Endothelial cell of umbilical vein (primary cell): ENCODE data around the gene BMP10. TPM values are rescaled to one million over a fixed set of nuclear protein-coding genes. Genes with fewer than 3 reads are reported as not detected.
A peak's percentile ranks its signal among the peaks of the same experiment; 100 is the strongest.

Experiments
- BruUV-seq: library from RNA; stranded (reverse); fragments of 400-500 nt; replicated peaks from 2 replicates; lab custom pipeline; 2021; lab: Mats Ljungman, UMichigan
- CTCF ChIA-PET: fragments of 300-600, 350-600 bp; sonication (Branson Sonifier 250); formaldehyde crosslinking; loops from one replicate; lab custom pipeline; 2021; ENCODE audit warnings: antibody characterized with exemption, inconsistent platforms; lab: Charles Lee
- POLR2A ChIA-PET: fragments of 300-600, 350-600 bp; sonication (Branson Sonifier 250); formaldehyde crosslinking; loops from one replicate; lab custom pipeline; 2021; ENCODE audit warnings: antibody characterized with exemption, inconsistent platforms; lab: Charles Lee
- DNase-seq: peaks from one replicate; pipeline ENCODE4 v3.0.0-alpha.2; 2011; ENCODE audit warnings: low read depth, low spot score
- FAIRE-seq: peaks from 2 replicates; lab custom pipeline; 2011; peaks lifted over from hg19 to GRCh38; lab: Jason Lieb, UNC
- H2AFZ ChIP-seq: 2 replicates; pipeline ENCODE4 v1.6.0; 2012; ENCODE audit warnings: low read depth, low read length, control low read depth, inconsistent platforms
- H3K27ac ChIP-seq: 2 replicates; pipeline ENCODE4 v1.5.1; 2011; ENCODE audit warnings: low read depth, mild to moderate bottlenecking, control low read depth, low read length, moderate library complexity; ENCODE audit not compliant: insufficient read depth
- H3K27me3 ChIP-seq, 2 experiments: 2 replicates each; pipeline versions ENCODE4 v1.6.0 to v1.6.1; 2011; ENCODE audit warnings: low read length in 2 of 2, mixed read lengths in 1 of 2; ENCODE audit not compliant: control insufficient read depth in 2 of 2, insufficient read depth in 2 of 2
- H3K36me3 ChIP-seq, 2 experiments: 2 replicates in 1 of 2; 3 replicates in 1 of 2; pipeline ENCODE4 v1.5.1; 2011; ENCODE audit warnings: low read length in 2 of 2, mild to moderate bottlenecking in 1 of 2, moderate library complexity in 1 of 2; ENCODE audit not compliant: control insufficient read depth in 2 of 2, insufficient read depth in 2 of 2; ENCODE audit errors: extremely low read depth in 1 of 2
- H3K4me1 ChIP-seq: 3 replicates; pipeline ENCODE4 v1.5.1; 2011; ENCODE audit warnings: mild to moderate bottlenecking, low read length; ENCODE audit not compliant: control insufficient read depth, insufficient read depth; ENCODE audit errors: extremely low read depth
- H3K4me2 ChIP-seq: 2 replicates; pipeline ENCODE4 v1.6.1; 2011; ENCODE audit warnings: low read length, control low read depth, mixed read lengths; ENCODE audit not compliant: insufficient read depth
- H3K4me3 ChIP-seq, 3 experiments: fragments of 200-600 bp in 1 of 3; sonication (generic), shearing (Covaris generic) in 1 of 3; replicated peaks in 1 of 3; 2 replicates each; pipeline ENCODE4 v1.5.1; 2011 to 2016; ENCODE audit warnings: control low read depth in 3 of 3, low read length in 3 of 3, mild to moderate bottlenecking in 2 of 3, inconsistent platforms in 1 of 3, low read depth in 1 of 3, moderate library complexity in 1 of 3; ENCODE audit not compliant: insufficient read depth in 1 of 3
- H3K79me2 ChIP-seq: 2 replicates; pipeline ENCODE4 v1.6.0; 2012; ENCODE audit warnings: low read length, inconsistent platforms; ENCODE audit not compliant: control insufficient read depth, insufficient read depth
- H3K9ac ChIP-seq: replicated peaks from 2 replicates; pipeline ENCODE3; 2011; ENCODE audit warnings: low read length, control low read depth; ENCODE audit not compliant: insufficient read depth; ENCODE audit errors: extremely low read depth
- H3K9me1 ChIP-seq: replicated peaks from 3 replicates; pipeline ENCODE4 v1.6.0; 2011; ENCODE audit warnings: mild to moderate bottlenecking, low read length; ENCODE audit not compliant: control insufficient read depth, insufficient read depth; ENCODE audit errors: extremely low read depth
- H3K9me3 ChIP-seq: replicated peaks from 2 replicates; pipeline ENCODE4 v1.5.1; 2012; ENCODE audit warnings: low read length, inconsistent platforms; ENCODE audit not compliant: control insufficient read depth, insufficient read depth
- H4K20me1 ChIP-seq: replicated peaks from 2 replicates; pipeline ENCODE3; 2011; ENCODE audit warnings: mild to moderate bottlenecking, low read length; ENCODE audit not compliant: control insufficient read depth, insufficient read depth; ENCODE audit errors: extremely low read depth
- CTCF ChIP-seq, 2 donors: IDR thresholded peaks; 1 replicate in 1 of 2; 2 replicates in 1 of 2; pipeline ENCODE4 v1.5.1; 2011; ENCODE audit warnings: low read length in 2 of 2, mild to moderate bottlenecking in 2 of 2, moderate library complexity in 2 of 2, control low read depth in 1 of 2, inconsistent platforms in 1 of 2, low read depth in 1 of 2; ENCODE audit not compliant: insufficient read depth in 1 of 2; ENCODE audit errors: extremely low read depth in 1 of 2
- GATA2 ChIP-seq: IDR thresholded peaks from 2 replicates; pipeline ENCODE4 v1.7.0; 2011; ENCODE audit warnings: low read depth, mild to moderate bottlenecking, moderate library complexity, mixed read lengths, low read length; ENCODE audit not compliant: insufficient read length, insufficient read depth
- JUN ChIP-seq: IDR thresholded peaks from 2 replicates; pipeline ENCODE4 v1.6.1; 2011; ENCODE audit warnings: borderline replicate concordance, low read depth; ENCODE audit not compliant: insufficient read length, insufficient read depth
- MAX ChIP-seq: IDR thresholded peaks from 2 replicates; pipeline ENCODE4 v1.6.1; 2011; ENCODE audit not compliant: insufficient read depth, insufficient read length
- MYC ChIP-seq: IDR thresholded peaks from one replicate; pipeline ENCODE4 v1.6.1; 2011; ENCODE audit warnings: mild to moderate bottlenecking, low read depth, low read length
- POLR2AphosphoS5 ChIP-seq: IDR thresholded peaks from 2 replicates; pipeline ENCODE4 v1.6.1; 2012; ENCODE audit warnings: low read depth, mild to moderate bottlenecking, control low read depth, low read length, moderate library complexity; ENCODE audit not compliant: insufficient read depth
- dilution Hi-C: fragments of 300-500 bp; cut with MboI; formaldehyde crosslinking; loops from one replicate; pipeline ENCODE4 v1.15.0; 2019; ENCODE audit warnings: low sequenced_read_pairs; ENCODE audit not compliant: extremely low pct_ligation_motif_present
- intact Hi-C: fragments of 100-400 bp; cut with micrococcal nuclease; formaldehyde crosslinking; loops from one replicate; pipeline ENCODE4 v1.10.0; 2022
- polyA plus RNA-seq, 4 experiments: library from polyadenylated mRNA; depleted of rRNA in 3 of 4; stranded (reverse) in 3 of 4; unstranded in 1 of 4; fragments of >200 nt; gene quantifications; 2 replicates each; pipeline versions ENCODE4 v1.2.1 to v1.2.3, GENCODE V29; 2011 to 2012; ENCODE audit warnings: missing spikeins in 1 of 4
- total RNA-seq: library from RNA; stranded (reverse); gene quantifications from 2 replicates; pipeline ENCODE4 v1.2.3, GENCODE V29; 2021

BMP10 gene
- total and polyA plus RNA-seq, 2 donors (not counting 3 experiments of a cell fraction or from before 2014, with no cell fraction given), result not detected

- POLR2A ChIA-PET, result no interaction called here
- H3K27me3 ChIP-seq, result peaks cover 0 to 6% of the 10 kb centered on the region in 2 experiments
- dilution Hi-C loops (no loop called here), intact Hi-C loops (no loop called here)
- no peak for DNase-seq
- H3K9me3 ChIP-seq, result no peaks in the 10 kb centered on the region
- no peak overlapping the region for H2AFZ ChIP-seq
- peaks cover 5% of the 10 kb centered on the region for H3K4me1 ChIP-seq
- no peak for FAIRE-seq
- H4K20me1 ChIP-seq, result no peaks in the 10 kb centered on the region
- no peaks in the 10 kb centered on the region for H3K36me3 ChIP-seq
- H3K27ac ChIP-seq, result no peak overlapping the region
- H3K9ac ChIP-seq, result no peak overlapping the region
- H3K4me2 ChIP-seq, result no peak overlapping the region
- CTCF ChIA-PET, result interaction anchor here (2.2 to 3.8 kb wide), 3 partner anchors 10 to 165 kb away, joined by 5 to 21 read pairs (median 6); no protein-coding TSS in a partner anchor
- H3K4me3 ChIP-seq, result no peak overlapping the region
- BruUV-seq, result no TSS peak
- TF ChIP-seq POLR2AphosphoS5 (no peak), CTCF (IDR thresholded peaks at IDR 0.05; ENCODE audit: extremely low read depth in 1 of 2, insufficient read depth in 1 of 2, low read depth in 1 of 2, low read length in 2 of 2) (no peak), JUN (peak; percentile 11)
- no peaks in the 10 kb centered on the region for H3K9me1 ChIP-seq
- H3K79me2 ChIP-seq, result no peaks in the 10 kb centered on the region
Observed at GRCh38 chr2:68917034-68917718, 46.0 kb upstream of the BMP10 start.

GRCh38 chr2:68916226-68916625 lies 45.0 kb upstream of the BMP10 start:
- intact Hi-C loops, result no loop called here
- DNase-seq (no peak), FAIRE-seq (no peak)
- ChIA-PET POLR2A (no interaction called here), CTCF (interaction anchor here (3.8 kb wide), 1 partner anchor 165 kb away, joined by 21 read pairs; no protein-coding TSS in a partner anchor)
- dilution Hi-C loops, result no loop called here
- Histone ChIP-seq H3K9ac (no peak overlapping the region), H3K9me1 (no peaks in the 10 kb centered on the region), H4K20me1 (no peaks in the 10 kb centered on the region), H3K79me2 (no peaks in the 10 kb centered on the region), H3K9me3 (no peaks in the 10 kb centered on the region), H3K36me3 (no peaks in the 10 kb centered on the region), H3K4me3 (no peak overlapping the region), H3K27me3 (peaks cover 4 to 12% of the 10 kb centered on the region in 2 experiments), H3K4me2 (no peak overlapping the region), H3K27ac (no peak overlapping the region), H3K4me1 (peaks cover 5% of the 10 kb centered on the region), H2AFZ (no peak overlapping the region)
- TF ChIP-seq MAX (no peak), MYC (no peak), GATA2 (no peak), JUN (no peak)
- BruUV-seq, result no TSS peak
